Kidney (tissue), 14 donors: ENCODE data around the gene PTPDC1. TPM values are rescaled to one million over a fixed set of nuclear protein-coding genes. Genes with fewer than 3 reads are reported as not detected.
A peak's percentile ranks its signal among the peaks of the same experiment; 100 is the strongest.

ENCODE experiments used
- DNase-seq, 5 donors: peaks; one replicate each; pipeline ENCODE4 v3.0.0-alpha.2; 2013 to 2020
- FAIRE-seq: peaks from 2 replicates; lab custom pipeline; 2012; peaks lifted over from hg19 to GRCh38; lab: Jason Lieb, UNC
- H3K27ac ChIP-seq, 2 donors: one replicate each; pipeline ENCODE4 v1.7.0; 2013; ENCODE audit warnings: low read depth in 2 of 2, low read length in 2 of 2, inconsistent platforms in 1 of 2
- H3K27me3 ChIP-seq: one replicate; pipeline ENCODE4 v1.7.1; 2013; ENCODE audit warnings: low read length, inconsistent platforms; ENCODE audit not compliant: control insufficient read depth, insufficient read depth
- H3K36me3 ChIP-seq, 3 donors: one replicate each; pipeline versions ENCODE4 v1.7.0 to v1.7.1; 2013; ENCODE audit warnings: low read length in 3 of 3, control low read depth in 1 of 3, inconsistent platforms in 1 of 3; ENCODE audit not compliant: insufficient read depth in 3 of 3, control insufficient read depth in 2 of 3
- H3K4me1 ChIP-seq, 3 donors: one replicate each; pipeline versions ENCODE4 v1.7.0 to v1.7.1; 2013; ENCODE audit warnings: low read length in 3 of 3, inconsistent platforms in 1 of 3, low read depth in 1 of 3; ENCODE audit not compliant: control insufficient read depth in 2 of 3, insufficient read depth in 2 of 3
- H3K4me3 ChIP-seq, 3 donors: one replicate each; pipeline versions ENCODE4 v1.7.0 to v1.8.1; 2013; ENCODE audit warnings: low read length in 3 of 3, control low read depth in 1 of 3, inconsistent platforms in 1 of 3
- H3K9ac ChIP-seq, 3 donors: one replicate each; pipeline versions ENCODE4 v1.7.0 to v1.7.1; 2013; ENCODE audit warnings: low read length in 3 of 3, control low read depth in 1 of 3, inconsistent platforms in 1 of 3
- H3K9me3 ChIP-seq, 3 donors: one replicate each; pipeline versions ENCODE4 v1.7.0 to v1.7.1; 2013; ENCODE audit warnings: low read length in 3 of 3, control low read depth in 1 of 3, inconsistent platforms in 1 of 3; ENCODE audit not compliant: control insufficient read depth in 2 of 3, insufficient read depth in 1 of 3
- intact Hi-C: fragments of 100-400 bp; cut with DNase I; formaldehyde crosslinking; loops from one replicate; pipeline ENCODE4 v1.11.1; 2022
- polyA plus RNA-seq: library from polyadenylated mRNA; stranded (reverse); fragments of 350-450 nt; fragmentation: Illumina TruSeq; extraction: RNeasy Lipid Tissue Mini Kit (QIAGEN cat#74804); gene quantifications from one replicate; pipeline ENCODE4 v1.2.3, GENCODE V29; 2014; ENCODE audit warnings: low read depth, low replicate concordance; ENCODE audit not compliant: insufficient read depth
- total RNA-seq: library from RNA; stranded (reverse); fragmentation: NEBNext Ultra II Directional; extraction: Animal tissue kit (Norgen Biotek cat#: 25700); gene quantifications from one replicate; pipeline ENCODE4 v1.2.1, GENCODE V29; 2021
- TF ChIP-seq, protein P1 (sequence below): IDR thresholded peaks from 3 replicates; pipeline ENCODE4 v1.5.1; 2012; ENCODE audit warnings: mild to moderate bottlenecking, moderate library complexity, borderline replicate concordance; ENCODE audit not compliant: insufficient read depth; ENCODE audit errors: extremely low read depth
- donor health status: control.
- donor health status: control.
- donor health status: control.
- donor health status: control.
- donor health status: control.
- donor health status: DM: yes; HTN: yes; CAD: no.
- donor health status: Normal renal cell carcinoma (clear cell type).

PTPDC1 gene
- total and polyA plus RNA-seq, 2 donors from 2014 or later = 2.8 to 8.7 TPM

DNA sequence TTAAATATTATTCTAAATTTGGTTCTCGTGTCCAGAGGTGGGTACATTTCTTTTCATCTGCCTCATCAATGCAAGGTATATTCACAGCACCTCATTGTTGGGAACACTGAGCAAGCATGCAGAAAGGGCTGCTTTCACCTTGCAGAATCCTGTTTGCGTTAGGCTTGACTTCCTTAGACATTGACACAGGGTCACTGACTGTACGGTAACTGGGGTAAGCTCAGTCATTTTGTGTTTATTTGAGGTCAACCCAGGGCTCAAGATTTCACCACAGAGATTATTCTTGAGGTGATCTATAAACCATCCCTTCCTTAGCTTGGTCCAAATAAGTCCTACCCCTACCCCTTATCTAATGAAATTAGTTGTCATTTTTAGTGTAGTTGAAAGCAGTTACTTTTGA is 1.7 kb upstream of the PTPDC1 start:
- Histone ChIP-seq H3K4me3 (no peak overlapping the region), H3K36me3 (no peaks in the 10 kb centered on the region), H3K9me3 (no peaks in the 10 kb centered on the region), H3K27ac (no peak overlapping the region), H3K9ac (no peak overlapping the region), H3K27me3 (no peaks in the 10 kb centered on the region), H3K4me1 (peaks cover 0 to 6% (median 5%) of the 10 kb centered on the region in 3 donors)
- intact Hi-C loops = no loop called here
- DNase-seq (peak in 2 of 5 donors; percentile 42 to 52), FAIRE-seq (no peak)
- TF ChIP-seq, protein P1, sequence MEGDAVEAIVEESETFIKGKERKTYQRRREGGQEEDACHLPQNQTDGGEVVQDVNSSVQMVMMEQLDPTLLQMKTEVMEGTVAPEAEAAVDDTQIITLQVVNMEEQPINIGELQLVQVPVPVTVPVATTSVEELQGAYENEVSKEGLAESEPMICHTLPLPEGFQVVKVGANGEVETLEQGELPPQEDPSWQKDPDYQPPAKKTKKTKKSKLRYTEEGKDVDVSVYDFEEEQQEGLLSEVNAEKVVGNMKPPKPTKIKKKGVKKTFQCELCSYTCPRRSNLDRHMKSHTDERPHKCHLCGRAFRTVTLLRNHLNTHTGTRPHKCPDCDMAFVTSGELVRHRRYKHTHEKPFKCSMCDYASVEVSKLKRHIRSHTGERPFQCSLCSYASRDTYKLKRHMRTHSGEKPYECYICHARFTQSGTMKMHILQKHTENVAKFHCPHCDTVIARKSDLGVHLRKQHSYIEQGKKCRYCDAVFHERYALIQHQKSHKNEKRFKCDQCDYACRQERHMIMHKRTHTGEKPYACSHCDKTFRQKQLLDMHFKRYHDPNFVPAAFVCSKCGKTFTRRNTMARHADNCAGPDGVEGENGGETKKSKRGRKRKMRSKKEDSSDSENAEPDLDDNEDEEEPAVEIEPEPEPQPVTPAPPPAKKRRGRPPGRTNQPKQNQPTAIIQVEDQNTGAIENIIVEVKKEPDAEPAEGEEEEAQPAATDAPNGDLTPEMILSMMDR = no peak

DNA sequence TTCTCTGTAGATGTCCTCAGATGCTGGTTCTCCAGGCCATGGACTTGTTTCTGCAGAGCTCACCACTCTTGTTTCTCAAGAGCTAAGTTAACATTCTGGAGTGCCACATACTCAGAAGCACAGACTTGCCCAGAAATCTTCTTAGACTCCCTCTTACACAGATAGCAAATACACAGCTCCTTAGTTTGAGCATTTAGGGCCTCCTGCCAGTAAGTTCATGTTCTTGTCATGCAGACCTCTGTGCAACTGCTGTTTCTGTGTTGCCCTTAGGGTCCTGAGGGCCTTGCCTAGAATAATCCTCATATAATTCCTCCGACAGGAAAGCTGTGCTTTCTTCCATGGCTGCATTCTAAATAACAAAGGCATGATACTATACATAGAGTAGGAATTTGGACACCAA is 1.3 kb upstream of the PTPDC1 start:
- Histone ChIP-seq H3K36me3 (no peaks in the 10 kb centered on the region), H3K9ac (no peak overlapping the region), H3K4me1 (peaks cover 0 to 6% (median 5%) of the 10 kb centered on the region in 3 donors), H3K27me3 (no peaks in the 10 kb centered on the region), H3K4me3 (no peak overlapping the region), H3K9me3 (no peaks in the 10 kb centered on the region), H3K27ac (no peak overlapping the region)
- intact Hi-C loops = no loop called here
- TF ChIP-seq, protein P1 = no peak
- peak in 1 of 5 donors; percentile 2 for DNase-seq
- no peak for FAIRE-seq

DNA sequence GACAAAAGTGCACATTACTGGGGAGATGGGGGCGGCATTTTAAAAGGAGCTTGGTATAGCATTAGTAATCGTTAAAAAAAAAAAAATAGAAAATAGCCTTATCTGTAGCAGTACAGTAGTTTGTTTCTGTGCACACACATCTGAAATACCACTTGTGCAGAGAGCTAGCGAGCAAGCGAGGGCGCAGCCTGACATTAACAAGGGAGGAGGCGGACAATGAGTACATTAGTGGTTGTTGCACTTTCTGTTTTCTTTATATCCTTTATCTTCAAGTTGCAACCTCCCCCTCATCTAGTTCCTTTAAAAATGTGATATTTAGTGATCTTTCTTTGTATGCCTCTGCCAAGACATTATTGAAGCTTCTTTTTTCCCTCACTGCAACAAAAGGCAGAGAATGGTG is 880 bp upstream of the PTPDC1 start:
- intact Hi-C loops = no loop called here
- no peak for FAIRE-seq

More for the DNA sequence above, 880 bp upstream of the PTPDC1 start:
- H3K4me1 ChIP-seq = peaks cover 0 to 6% (median 5%) of the 10 kb centered on the region in 3 donors
- no peaks in the 10 kb centered on the region for H3K9me3 ChIP-seq
- H3K36me3 ChIP-seq = no peaks in the 10 kb centered on the region
- no peak overlapping the region for H3K4me3 ChIP-seq
- TF ChIP-seq, protein P1 = no peak
- no peaks in the 10 kb centered on the region for H3K27me3 ChIP-seq
- no peak overlapping the region for H3K27ac ChIP-seq
- no peak overlapping the region for H3K9ac ChIP-seq
- peak in 2 of 5 donors; percentile 19 to 51 for DNase-seq
